Measurements from ENCODE around the gene RTP1.
"Not testable (repeated sequence)": the region's sequence is repeated elsewhere in the genome, so short reads cannot be mapped to it uniquely, and the experiment has no call there.

The RTP1 gene

GRCh38 chr3:187199463-187200050, 2.3 kb downstream of the RTP1 start:
- not testable (repeated sequence) for DNase-seq

DNA sequence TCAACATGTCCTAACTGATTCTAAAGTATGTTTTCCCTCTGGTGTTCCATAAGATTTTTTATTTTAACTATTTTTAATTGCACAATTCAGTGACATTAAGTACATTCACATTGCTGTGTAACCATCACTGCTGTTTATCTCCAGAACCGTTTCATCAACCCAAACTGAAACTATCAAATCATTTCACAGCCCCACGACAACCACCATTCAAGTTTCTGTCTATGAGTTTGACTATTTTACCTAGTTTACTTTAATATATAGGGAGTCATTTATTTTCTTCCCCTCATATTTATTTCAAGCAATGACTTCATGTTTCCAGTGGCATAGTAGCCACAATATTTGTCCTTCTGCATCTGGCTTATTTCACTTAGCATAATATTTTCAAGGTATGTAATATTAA, 8.4 kb downstream of the RTP1 start:
- DNase-seq, result no peak

DNA sequence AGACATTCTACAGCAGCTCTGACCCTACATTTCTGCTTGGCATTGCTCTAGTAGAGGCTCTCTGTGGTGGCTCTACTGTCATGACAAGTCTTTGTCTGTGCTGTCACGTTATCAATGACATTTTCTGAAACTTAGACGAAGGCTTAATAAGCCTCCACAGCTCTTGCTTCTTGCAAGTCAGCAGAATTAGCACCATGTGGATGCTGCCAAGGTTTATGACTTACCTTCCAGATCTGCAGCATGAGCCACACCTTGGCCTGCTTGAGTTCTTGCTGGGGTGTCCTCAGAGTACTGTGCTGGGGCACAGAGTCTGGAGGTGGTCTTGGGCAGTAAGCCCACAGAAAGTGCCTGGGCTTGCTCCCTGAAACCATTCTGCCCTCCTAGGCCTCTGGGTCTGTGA, 9.8 kb downstream of the RTP1 start:
- no peak for DNase-seq

GRCh38 chr3:187207624-187208023, 10.3 kb downstream of the RTP1 start:
- DNase-seq, result no peak

DNA sequence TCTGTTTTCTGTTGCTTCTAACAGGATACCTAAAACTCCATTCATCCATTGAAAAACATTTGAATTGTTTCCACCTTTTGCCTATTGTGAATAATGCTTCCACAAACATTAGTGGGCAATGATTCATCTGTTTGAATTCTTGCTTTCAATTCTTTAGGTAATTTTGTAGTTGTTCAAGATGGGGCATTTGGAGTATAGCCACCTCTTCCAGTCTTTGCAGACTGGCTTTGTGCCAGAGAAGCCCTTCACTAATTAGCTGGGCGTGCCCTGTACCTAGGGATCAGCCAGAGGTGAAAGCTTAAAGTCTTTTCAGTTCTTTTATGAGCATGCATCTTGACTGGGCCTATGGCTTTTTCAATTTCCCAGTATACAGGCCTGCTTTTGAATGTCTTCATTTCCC, 10.9 kb downstream of the RTP1 start:
- DNase-seq, result no peak

GRCh38 chr3:187209491-187209890, 12.2 kb downstream of the RTP1 start:
- no peak for DNase-seq

DNA sequence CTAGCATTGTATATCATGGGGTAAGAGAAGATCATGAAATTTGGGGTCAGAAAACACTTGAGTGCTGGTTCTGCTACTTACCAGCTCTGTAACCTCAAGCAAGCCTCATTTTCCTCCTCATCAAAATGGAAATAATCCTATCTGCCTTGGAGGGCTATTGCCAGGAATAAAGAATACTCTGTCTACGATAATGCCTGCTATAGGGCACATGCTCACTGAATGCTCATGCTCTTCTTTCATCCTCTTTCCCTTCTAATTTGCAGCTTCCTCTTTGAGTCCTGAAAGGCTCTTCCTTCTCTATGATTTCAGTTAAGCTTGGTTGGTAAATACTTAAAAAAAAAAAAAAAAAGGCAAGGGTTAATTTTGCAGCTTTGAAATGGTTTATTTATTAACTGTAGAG, 12.8 kb downstream of the RTP1 start:
- DNase-seq, result no peak

GRCh38 chr3:187210545-187211327, 13.4 kb downstream of the RTP1 start:
- no peak for DNase-seq

DNA sequence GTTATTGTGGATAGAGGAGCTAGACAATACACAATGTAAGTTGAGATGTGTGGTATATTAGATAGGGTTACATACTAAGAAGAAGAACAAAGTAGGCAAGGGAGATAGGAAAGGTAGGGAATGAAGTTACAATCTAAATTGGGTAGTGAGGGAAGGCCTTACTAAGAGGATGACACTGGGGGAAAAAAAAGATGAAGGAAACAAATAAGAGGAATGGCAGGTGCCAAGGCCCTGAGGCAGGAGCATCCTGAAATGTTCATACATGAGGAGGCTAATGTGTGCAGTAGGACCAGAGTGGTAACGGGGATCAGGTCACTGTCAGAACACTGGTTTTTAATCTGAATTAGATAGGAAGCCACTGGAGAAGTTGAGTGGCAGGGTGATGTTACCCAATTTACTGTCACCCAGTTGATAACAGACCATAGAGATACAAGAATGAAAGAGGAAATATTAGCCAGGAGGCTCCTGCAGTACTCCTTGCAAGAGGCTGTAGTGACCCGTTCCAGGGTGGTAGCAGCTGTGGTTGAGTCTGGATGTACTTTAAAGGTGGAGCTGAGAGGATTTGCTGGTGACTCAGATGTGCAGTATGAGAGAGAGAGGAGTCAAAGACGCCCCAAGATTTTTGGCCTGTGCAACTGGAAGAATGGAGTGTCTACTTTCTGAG, 14.4 kb downstream of the RTP1 start:
- DNase-seq, result no peak

DNA sequence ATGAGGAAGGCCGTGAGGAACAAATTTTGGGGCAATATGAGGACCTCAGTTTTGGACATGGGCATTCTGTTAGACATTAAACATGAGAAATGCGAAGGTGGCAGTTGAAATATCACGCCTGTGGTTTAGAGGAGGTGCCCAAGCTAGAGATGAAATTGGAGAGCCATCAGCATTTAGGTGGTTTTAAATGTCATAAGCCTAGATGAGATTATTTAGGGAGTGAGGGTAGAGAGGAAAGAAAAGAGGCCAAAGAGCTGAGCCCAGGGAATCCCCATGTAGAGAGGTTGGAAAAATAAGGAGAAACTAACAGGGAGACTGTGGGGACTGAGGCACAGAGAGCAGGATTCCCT, 14.9 kb downstream of the RTP1 start:
- DNase-seq, result no peak

DNA sequence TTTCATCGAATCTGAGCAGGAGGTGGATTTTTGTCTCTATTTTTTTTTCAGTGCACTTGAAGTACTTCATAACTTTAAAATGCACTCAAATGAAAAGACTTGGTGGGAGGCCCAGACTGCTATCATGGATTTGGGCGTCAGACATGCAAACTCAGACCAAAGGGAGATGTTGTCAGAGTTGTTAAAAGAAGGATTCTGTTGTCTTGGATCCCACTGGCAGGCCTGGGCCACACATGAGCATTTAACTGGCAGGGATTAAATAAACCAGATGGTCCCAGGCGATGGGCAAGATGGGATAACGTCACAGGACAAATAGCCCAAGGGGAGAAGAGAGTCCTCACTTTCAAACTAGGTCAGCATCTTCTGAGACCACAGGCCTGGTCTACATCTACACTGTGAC, 15.4 kb downstream of the RTP1 start:
- no peak for DNase-seq

GRCh38 chr3:187213616-187214015, 16.3 kb downstream of the RTP1 start:
- DNase-seq, result no peak

GRCh38 chr3:187215460-187215859, 18.2 kb downstream of the RTP1 start:
- no peak for DNase-seq

DNA sequence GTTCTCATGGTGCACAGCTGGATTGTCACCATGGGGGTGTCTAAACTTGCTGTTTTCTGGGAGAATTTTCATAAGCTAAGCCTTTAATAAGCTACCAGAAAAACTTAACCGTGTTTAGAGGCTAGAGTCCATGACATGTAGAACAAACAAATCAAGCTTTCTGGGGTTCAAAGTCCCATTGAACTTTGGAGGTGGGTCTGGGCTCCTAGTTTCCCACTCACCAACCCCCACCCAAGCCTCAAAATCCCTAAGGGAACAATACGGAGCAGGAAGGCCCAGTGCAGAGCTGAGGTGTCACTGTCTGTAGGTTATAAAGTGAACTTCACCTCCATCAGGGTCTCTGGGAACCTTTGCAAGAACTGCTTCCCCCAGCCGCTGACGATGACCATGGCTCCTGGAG, 25.5 kb downstream of the RTP1 start:
- DNase-seq, result no peak

DNA sequence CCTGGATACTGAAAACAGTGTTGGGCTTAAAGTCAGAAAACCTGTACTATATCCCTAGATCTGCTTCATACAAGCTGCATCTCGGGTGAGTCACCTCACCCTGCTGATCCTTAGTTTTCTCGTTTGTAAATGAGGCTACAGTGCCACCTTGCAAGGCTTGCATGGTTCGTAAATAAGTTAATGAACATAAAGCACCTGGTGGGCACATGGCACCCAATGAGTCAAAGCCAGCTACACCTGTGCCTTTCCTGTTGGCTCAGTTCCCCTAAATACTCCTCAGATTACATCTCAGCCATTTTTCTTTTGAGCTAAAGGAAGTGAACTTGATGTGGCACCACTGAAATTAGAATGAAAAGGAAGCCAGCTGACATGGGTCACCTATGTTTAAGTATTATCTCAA, 26.5 kb downstream of the RTP1 start:
- no peak for DNase-seq

- DNase-seq, result no peak
Measured at GRCh38 chr3:187227658-187228258, 30.5 kb downstream of the RTP1 start.

DNA sequence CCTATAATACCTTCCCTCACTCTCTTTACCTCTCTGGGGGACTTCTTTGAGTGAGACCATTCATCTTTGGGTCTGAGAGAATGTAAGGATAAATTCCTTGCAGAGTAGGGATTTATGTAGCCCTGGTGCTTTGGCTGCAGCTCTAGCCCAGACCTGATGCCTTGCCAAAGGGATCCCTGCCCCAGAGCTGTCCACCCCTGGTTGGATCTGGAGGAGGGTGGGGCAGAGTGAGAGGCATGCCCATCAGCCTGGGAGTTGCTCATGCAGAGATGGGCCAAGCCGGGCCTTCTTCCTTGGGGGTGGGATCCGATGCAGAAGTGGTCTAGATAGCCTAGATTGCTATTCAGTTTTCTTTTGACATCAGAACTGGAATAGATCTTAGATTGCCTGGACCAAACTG, 31.5 kb downstream of the RTP1 start:
- DNase-seq, result no peak

GRCh38 chr3:187230011-187230410, 32.7 kb downstream of the RTP1 start:
- DNase-seq, result no peak

DNA sequence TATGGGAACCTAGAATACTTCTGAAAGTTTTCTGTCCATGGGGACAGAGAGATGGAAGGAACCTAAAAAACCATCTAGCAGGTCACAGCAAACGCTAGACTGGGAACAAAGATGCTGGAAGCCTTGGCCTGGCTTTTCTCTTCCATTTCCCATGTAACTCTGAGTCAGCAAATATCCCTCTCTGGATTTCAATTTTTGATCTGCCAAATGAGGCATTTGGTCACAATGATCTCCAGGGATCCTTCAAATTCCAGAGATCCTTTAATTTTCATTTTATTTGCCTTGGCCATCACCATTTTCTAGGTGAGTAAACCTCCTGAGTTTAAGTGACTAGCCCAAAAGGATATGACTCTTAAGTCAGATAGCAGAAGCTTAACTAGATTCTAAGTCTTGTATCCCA, 39.7 kb downstream of the RTP1 start:
- no peak for DNase-seq

GRCh38 chr3:187237741-187238140, 40.5 kb downstream of the RTP1 start:
- DNase-seq, result no peak

DNA sequence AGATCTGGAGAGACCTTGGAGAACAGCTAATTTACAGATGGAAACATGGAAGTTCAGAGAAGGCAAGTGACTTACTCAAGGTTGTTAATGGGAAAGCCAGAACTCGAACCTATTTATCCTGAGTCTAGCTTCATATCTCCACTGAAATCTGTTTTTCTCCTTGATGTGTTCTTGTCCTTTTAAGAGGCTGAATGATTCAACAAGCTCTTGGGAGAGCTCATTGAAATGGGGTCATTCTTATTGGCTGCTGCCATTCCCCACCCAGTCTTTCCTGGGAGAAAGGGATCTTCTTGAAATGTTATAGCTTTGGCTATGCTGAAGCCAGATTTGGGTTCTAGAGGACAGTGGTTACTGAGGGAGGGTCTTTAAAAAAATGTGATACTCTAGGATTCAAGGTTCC, 41.0 kb downstream of the RTP1 start:
- no peak for DNase-seq

- not testable (repeated sequence) for DNase-seq
Measured at GRCh38 chr3:187238835-187239234, 41.5 kb downstream of the RTP1 start.

- DNase-seq, result no peak
Measured at GRCh38 chr3:187242435-187242834, 45.1 kb downstream of the RTP1 start.

DNA sequence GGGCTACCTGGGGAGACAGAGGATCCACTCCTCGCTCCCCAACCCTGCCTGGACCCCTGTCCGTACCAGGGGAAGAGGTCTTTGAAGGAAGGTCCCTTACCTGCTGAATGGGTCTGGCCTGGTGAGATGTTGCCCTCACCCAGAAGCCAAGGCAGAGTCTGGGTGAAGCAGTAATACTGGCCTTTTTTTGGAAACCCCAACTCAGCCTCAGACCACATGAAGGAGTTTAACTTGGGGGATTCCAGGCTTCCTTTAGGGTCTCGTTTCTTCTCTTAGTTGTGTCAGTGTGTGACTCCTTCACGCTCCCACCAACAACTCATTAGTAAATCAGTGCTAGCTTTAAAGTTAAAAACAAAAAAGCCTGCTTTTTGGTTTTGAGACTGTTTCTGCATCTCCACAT, 45.6 kb downstream of the RTP1 start:
- DNase-seq, result no peak
